Fibroblast of lung (primary cell): ENCODE results near the gene SESN3. TPM values are rescaled to one million over a fixed set of nuclear protein-coding genes. Genes with fewer than 3 reads are reported as not detected.

Experiments
- DNase-seq, 2 donors: peaks; one replicate each; pipeline versions ENCODE4 v3.0.0 to v3.0.0-alpha.2; 2010; ENCODE audit warnings: low read depth in 2 of 2
- H2AFZ ChIP-seq: 2 replicates; pipeline ENCODE4 v1.5.1; 2012; ENCODE audit warnings: low read length, control low read depth, inconsistent platforms
- H3K27ac ChIP-seq: 2 replicates; pipeline ENCODE4 v1.5.1; 2011; ENCODE audit warnings: low read length, control low read depth; ENCODE audit not compliant: insufficient read depth
- H3K27me3 ChIP-seq: 2 replicates; pipeline ENCODE4 v1.5.1; 2011; ENCODE audit warnings: mild to moderate bottlenecking, low read length; ENCODE audit not compliant: control insufficient read depth, insufficient read depth
- H3K36me3 ChIP-seq: 2 replicates; pipeline ENCODE4 v1.5.1; 2011; ENCODE audit warnings: low read length; ENCODE audit not compliant: control insufficient read depth, insufficient read depth
- H3K4me1 ChIP-seq: 2 replicates; pipeline ENCODE4 v1.5.1; 2011; ENCODE audit warnings: low read length; ENCODE audit not compliant: control insufficient read depth, insufficient read depth; ENCODE audit errors: extremely low read depth
- H3K4me2 ChIP-seq: 2 replicates; pipeline ENCODE4 v1.5.1; 2011; ENCODE audit warnings: low read length, control low read depth; ENCODE audit not compliant: insufficient read depth; ENCODE audit errors: extremely low read depth
- H3K4me3 ChIP-seq, 4 experiments: fragments of 200-600 bp in 1 of 4; sonication (generic) in 1 of 4; replicated peaks in 1 of 4; 2 replicates each; pipeline ENCODE4 v1.5.1; 2011 to 2016; ENCODE audit warnings: low read length in 4 of 4, low read depth in 3 of 4, mild to moderate bottlenecking in 3 of 4, control low read depth in 2 of 4, inconsistent platforms in 1 of 4, mixed read lengths in 1 of 4; ENCODE audit not compliant: insufficient read depth in 1 of 4; ENCODE audit errors: control extremely low read depth in 1 of 4
- H3K79me2 ChIP-seq: 2 replicates; pipeline ENCODE4 v1.5.1; 2012; ENCODE audit warnings: mild to moderate bottlenecking, low read length, inconsistent platforms; ENCODE audit not compliant: control insufficient read depth, insufficient read depth
- H3K9ac ChIP-seq: 2 replicates; pipeline ENCODE4 v1.5.1; 2011; ENCODE audit warnings: mild to moderate bottlenecking, low read length, control low read depth; ENCODE audit not compliant: insufficient read depth
- H3K9me3 ChIP-seq: 2 replicates; pipeline ENCODE4 v1.5.1; 2012; ENCODE audit warnings: low read depth, low read length; ENCODE audit not compliant: control insufficient read depth, insufficient read depth
- H4K20me1 ChIP-seq: 2 replicates; pipeline ENCODE4 v1.5.1; 2011; ENCODE audit warnings: low read length; ENCODE audit not compliant: control insufficient read depth, insufficient read depth; ENCODE audit errors: extremely low read depth
- EZH2 ChIP-seq: IDR thresholded peaks from 2 replicates; pipeline ENCODE4 v1.5.1; 2012; ENCODE audit warnings: low read length, control low read depth, mild to moderate bottlenecking; ENCODE audit errors: missing control alignments
- polyA plus RNA-seq, 2 donors: library from polyadenylated mRNA; depleted of rRNA in 1 of 2; stranded (reverse) in 1 of 2; unstranded in 1 of 2; fragments of >200 nt; gene quantifications; 2 replicates each; pipeline ENCODE4 v1.2.1, GENCODE V29; 2011 to 2012; ENCODE audit warnings: missing spikeins in 1 of 2
- total RNA-seq: library from RNA; depleted of rRNA; stranded (reverse); fragments of >200 nt; gene quantifications from 2 replicates; pipeline ENCODE4 v1.2.1, GENCODE V29; 2014
- TF ChIP-seq, protein P1 (sequence below), 2 donors: IDR thresholded peaks in 1 of 2; conservative IDR thresholded peaks in 1 of 2; 1 replicate in 1 of 2; 2 replicates in 1 of 2; pipeline ENCODE4 v1.5.1; 2011 to 2012; ENCODE audit warnings: low read length in 2 of 2, control low read depth in 1 of 2, inconsistent platforms in 1 of 2, low read depth in 1 of 2, mild to moderate bottlenecking in 1 of 2

The SESN3 gene
- total and polyA plus RNA-seq, 2 donors (not counting 1 experiment from before 2014, with no cell fraction given): 6.4 to 60.1 TPM

DNA sequence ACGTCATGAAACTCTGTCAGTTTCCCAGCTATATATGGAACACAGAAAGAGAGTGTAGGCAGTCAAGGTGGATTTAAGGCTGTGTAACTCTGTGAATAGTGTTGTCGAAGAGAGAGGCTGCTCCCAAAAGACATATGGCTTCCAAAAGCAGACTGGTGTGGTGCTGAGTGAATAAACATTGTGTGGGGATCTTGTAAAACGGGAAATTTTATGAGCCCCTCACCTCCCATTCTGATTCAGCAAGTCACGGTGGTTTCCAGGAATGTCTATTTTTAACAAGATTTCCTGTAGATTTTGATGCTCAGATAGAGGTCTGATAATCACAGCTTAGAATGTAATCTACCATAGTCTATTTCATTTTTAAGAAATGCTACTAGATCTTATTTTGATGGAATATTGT lies 67.9 kb downstream of the SESN3 start:
- Histone ChIP-seq H3K9ac (no peak overlapping the region), H2AFZ (no peak overlapping the region), H4K20me1 (no peaks in the 10 kb centered on the region), H3K27me3 (no peaks in the 10 kb centered on the region), H3K36me3 (no peaks in the 10 kb centered on the region), H3K4me1 (no peaks in the 10 kb centered on the region), H3K4me2 (no peak overlapping the region), H3K9me3 (no peaks in the 10 kb centered on the region), H3K4me3 (no peak overlapping the region), H3K79me2 (no peaks in the 10 kb centered on the region), H3K27ac (no peak overlapping the region)
- no peak for TF ChIP-seq EZH2
- TF ChIP-seq, protein P1, sequence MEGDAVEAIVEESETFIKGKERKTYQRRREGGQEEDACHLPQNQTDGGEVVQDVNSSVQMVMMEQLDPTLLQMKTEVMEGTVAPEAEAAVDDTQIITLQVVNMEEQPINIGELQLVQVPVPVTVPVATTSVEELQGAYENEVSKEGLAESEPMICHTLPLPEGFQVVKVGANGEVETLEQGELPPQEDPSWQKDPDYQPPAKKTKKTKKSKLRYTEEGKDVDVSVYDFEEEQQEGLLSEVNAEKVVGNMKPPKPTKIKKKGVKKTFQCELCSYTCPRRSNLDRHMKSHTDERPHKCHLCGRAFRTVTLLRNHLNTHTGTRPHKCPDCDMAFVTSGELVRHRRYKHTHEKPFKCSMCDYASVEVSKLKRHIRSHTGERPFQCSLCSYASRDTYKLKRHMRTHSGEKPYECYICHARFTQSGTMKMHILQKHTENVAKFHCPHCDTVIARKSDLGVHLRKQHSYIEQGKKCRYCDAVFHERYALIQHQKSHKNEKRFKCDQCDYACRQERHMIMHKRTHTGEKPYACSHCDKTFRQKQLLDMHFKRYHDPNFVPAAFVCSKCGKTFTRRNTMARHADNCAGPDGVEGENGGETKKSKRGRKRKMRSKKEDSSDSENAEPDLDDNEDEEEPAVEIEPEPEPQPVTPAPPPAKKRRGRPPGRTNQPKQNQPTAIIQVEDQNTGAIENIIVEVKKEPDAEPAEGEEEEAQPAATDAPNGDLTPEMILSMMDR (conservative IDR thresholded peaks at IDR 0.05 in 1 of 2, IDR thresholded peaks at IDR 0.05 in 1 of 2; ENCODE audit: low read depth in 1 of 2, low read length in 2 of 2): no peak
- DNase-seq: no peak

DNA sequence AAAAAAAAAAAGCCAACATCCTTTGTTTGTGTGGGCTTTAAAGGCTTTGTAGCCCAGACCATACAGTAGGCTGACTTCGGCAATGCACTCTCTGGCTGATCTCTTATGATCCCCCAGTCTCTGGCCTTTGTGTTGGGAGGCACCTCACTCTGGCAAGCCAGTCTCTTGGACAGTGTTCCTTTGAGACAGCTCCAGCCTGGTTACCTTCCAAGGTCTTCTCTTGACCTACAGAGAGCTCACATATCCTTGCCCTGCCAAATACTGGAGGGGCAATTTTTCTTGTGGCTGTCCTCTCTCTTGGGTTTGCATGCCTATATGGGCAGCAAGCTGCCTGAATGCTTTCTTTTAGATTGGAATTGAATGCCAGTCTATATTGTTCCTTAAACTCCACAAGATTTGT lies 69.8 kb downstream of the SESN3 start:
- DNase-seq: no peak
- no peaks in the 10 kb centered on the region for H3K36me3 ChIP-seq
- H3K4me1 ChIP-seq: no peaks in the 10 kb centered on the region
- no peaks in the 10 kb centered on the region for H4K20me1 ChIP-seq
- H3K4me3 ChIP-seq: no peak overlapping the region
- H2AFZ ChIP-seq: no peak overlapping the region
- H3K79me2 ChIP-seq: no peaks in the 10 kb centered on the region
- no peak overlapping the region for H3K4me2 ChIP-seq
- TF ChIP-seq, protein P1 (conservative IDR thresholded peaks at IDR 0.05 in 1 of 2, IDR thresholded peaks at IDR 0.05 in 1 of 2; ENCODE audit: low read depth in 1 of 2, low read length in 2 of 2): no peak
- no peak for TF ChIP-seq EZH2
- H3K27ac ChIP-seq: no peak overlapping the region
- H3K9me3 ChIP-seq: no peaks in the 10 kb centered on the region
- no peaks in the 10 kb centered on the region for H3K27me3 ChIP-seq
- no peak overlapping the region for H3K9ac ChIP-seq

DNA sequence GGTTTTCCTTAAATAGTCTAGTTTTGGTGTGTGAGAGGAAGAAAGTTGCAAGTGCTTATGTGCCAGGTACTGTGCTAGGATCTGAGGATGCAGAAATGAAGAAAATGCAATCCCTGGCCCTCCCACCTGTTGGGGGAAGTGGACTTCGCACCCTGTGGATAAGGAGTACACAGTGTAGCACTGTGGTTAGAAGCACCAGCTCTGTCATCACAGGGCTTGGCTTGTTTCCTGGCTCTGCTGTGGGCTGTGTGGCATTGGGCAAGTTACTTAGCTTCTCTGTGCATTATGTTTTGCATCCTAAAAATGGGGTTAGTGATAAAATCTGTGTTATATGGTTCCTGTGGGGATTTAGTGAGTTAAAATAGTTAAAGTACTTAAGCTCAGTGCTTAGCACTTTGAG lies 73.2 kb downstream of the SESN3 start:
- Histone ChIP-seq H3K9ac (no peak overlapping the region), H3K27me3 (no peaks in the 10 kb centered on the region), H3K9me3 (no peaks in the 10 kb centered on the region), H4K20me1 (no peaks in the 10 kb centered on the region), H3K79me2 (no peaks in the 10 kb centered on the region), H3K4me1 (no peaks in the 10 kb centered on the region), H3K4me2 (no peak overlapping the region), H3K4me3 (no peak overlapping the region), H3K27ac (no peak overlapping the region), H3K36me3 (no peaks in the 10 kb centered on the region), H2AFZ (no peak overlapping the region)
- DNase-seq: no peak
- TF ChIP-seq EZH2: no peak
- TF ChIP-seq, protein P1 (conservative IDR thresholded peaks at IDR 0.05 in 1 of 2, IDR thresholded peaks at IDR 0.05 in 1 of 2; ENCODE audit: low read depth in 1 of 2, low read length in 2 of 2): no peak
